HUES48 (cell line): Measurements from ENCODE around the gene HSPE1.
A peak's percentile ranks its signal among the peaks of the same experiment; 100 is the strongest.

Source experiments
- H3K27ac ChIP-seq: one replicate; pipeline ENCODE4 v1.7.0; 2013; ENCODE audit warnings: low read depth, low read length, inconsistent platforms
- H3K27me3 ChIP-seq: 2 replicates; pipeline ENCODE4 v1.6.1; 2013; ENCODE audit warnings: mild to moderate bottlenecking, low read length; ENCODE audit not compliant: control insufficient read depth, insufficient read depth
- H3K36me3 ChIP-seq: 2 replicates; pipeline ENCODE4 v1.6.1; 2013; ENCODE audit warnings: low read length; ENCODE audit not compliant: control insufficient read depth, insufficient read depth
- H3K4me1 ChIP-seq: 2 replicates; pipeline ENCODE4 v1.6.1; 2013; ENCODE audit warnings: mild to moderate bottlenecking, low read length; ENCODE audit not compliant: control insufficient read depth, insufficient read depth
- H3K4me3 ChIP-seq: 2 replicates; pipeline ENCODE4 v1.5.1; 2013; ENCODE audit warnings: mild to moderate bottlenecking, low read depth, low read length
- H3K9ac ChIP-seq: 2 replicates; pipeline ENCODE4 v1.6.1; 2013; ENCODE audit warnings: mild to moderate bottlenecking, low read depth, low read length, moderate library complexity
- H3K9me3 ChIP-seq: 2 replicates; pipeline ENCODE4 v1.6.1; 2013; ENCODE audit warnings: low read length; ENCODE audit not compliant: control insufficient read depth, insufficient read depth

Gene HSPE1

DNA sequence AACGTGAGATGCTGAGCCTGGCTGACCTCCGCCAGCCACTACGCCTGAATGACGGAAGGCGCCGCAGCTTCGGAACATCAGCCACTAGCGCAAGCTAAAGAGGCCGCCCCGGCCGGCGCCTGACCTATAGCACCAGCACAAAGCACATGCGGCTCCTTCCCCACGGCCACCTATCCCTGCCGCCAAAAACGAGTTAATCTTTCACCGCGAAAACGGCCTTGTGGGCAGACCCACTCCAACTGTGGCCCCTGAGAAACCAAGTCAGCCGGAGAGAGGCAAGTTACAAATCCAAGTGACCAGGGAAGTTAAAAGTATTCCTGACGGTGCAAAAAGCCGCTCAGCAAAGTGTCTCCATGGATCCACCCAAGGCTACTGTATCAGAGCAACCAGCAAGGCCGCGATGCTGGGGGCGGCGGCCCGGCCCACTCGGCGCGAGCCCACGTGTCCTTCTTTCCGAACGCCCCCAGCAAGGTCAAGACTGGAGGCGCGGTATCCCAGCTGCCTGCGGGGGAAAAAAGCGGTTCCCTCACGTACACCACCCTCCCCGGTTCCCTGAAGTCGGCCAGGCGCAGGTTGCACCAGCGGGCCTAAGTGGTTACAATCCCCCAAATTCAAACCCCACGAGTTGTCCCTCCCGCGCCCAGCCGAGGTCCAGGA lies 1.1 kb upstream of the HSPE1 start:
- H3K4me3 ChIP-seq = peak overlapping the region; percentile 88
- H3K9ac ChIP-seq = peak overlapping the region; percentile 93
- no peaks in the 10 kb centered on the region for H3K9me3 ChIP-seq
- peak overlapping the region; percentile 98 for H3K27ac ChIP-seq
- peaks cover 21% of the 10 kb centered on the region for H3K4me1 ChIP-seq
- H3K27me3 ChIP-seq = no peaks in the 10 kb centered on the region
- peaks cover 76% of the 10 kb centered on the region for H3K36me3 ChIP-seq

DNA sequence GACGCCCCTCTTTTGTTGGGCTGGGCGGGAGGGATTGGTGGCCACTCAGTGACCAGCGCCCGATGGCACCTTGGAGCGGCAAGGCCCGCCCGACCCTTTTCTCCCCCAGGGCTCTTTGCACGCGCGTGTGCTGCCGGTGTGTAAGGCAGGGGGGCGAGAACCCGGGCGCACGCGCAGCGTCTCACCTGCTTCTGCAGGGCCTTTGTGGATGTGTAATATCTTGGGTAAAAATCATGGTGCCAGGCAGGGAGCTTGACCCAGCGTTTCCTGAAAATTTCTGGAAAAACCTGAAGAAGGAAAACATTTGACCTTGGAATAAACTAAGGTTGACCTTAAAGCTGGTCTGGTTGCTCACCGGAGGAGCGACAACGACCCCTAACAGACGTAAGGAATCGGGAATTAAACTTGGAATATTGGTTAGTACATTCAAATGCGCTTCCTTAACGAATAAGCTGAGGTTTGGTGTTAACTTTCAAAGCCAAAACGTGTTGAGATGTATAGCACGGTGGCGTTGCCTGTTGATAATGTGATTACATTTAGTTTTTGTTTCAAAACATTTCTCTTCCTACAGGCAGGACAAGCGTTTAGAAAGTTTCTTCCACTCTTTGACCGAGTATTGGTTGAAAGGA lies 438 bp downstream of the HSPE1 start:
- Histone ChIP-seq H3K36me3 (peaks cover 69% of the 10 kb centered on the region), H3K9ac (peak overlapping the region; percentile 93), H3K4me1 (peaks cover 21% of the 10 kb centered on the region), H3K4me3 (peak overlapping the region; percentile 88), H3K9me3 (no peaks in the 10 kb centered on the region), H3K27ac (peak overlapping the region; percentile 98), H3K27me3 (no peaks in the 10 kb centered on the region)

DNA sequence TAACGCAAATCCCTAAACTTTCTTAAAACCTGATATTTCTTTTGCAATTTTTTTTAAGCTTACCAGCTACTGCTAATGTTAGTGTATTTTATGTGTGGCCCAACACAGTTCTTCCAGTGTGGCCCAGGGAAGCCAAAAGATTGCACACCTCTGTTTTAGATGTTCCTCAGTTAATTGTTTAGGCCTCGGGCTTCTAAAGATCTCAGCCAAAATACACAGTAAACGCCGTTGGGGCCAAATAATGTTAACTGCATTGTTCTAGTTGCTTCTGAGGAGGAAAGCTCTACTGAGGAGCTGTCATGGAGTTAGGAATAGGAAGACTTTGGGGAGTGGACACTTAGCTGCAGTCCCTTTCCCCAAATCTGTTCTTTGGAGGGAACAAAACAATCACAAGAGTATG lies 2.0 kb downstream of the HSPE1 start:
- Histone ChIP-seq H3K9ac (no peak overlapping the region), H3K9me3 (no peaks in the 10 kb centered on the region), H3K4me1 (peaks cover 17% of the 10 kb centered on the region), H3K4me3 (peak overlapping the region; percentile 88), H3K36me3 (peaks cover 57% of the 10 kb centered on the region), H3K27ac (no peak overlapping the region), H3K27me3 (no peaks in the 10 kb centered on the region)

DNA sequence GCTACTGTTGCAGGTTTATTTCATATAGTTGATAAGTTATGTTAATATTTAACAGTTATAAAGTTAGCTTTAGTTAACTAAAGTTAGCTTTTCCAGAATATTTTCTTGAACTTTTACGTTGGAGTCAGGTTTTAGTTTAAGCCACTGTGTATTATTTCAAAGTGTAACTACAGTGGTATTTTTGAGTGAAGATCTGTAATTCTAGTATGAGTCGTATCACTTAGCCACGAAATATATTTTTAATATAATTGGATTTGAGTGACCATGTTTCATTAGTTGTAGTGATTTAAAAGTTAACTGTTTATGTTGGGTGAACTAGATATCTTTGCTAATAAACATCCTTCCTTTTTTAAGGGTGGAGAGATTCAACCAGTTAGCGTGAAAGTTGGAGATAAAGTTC lies 2.5 kb downstream of the HSPE1 start:
- Histone ChIP-seq H3K9me3 (no peaks in the 10 kb centered on the region), H3K36me3 (peaks cover 52% of the 10 kb centered on the region), H3K4me1 (peaks cover 12% of the 10 kb centered on the region), H3K4me3 (peak overlapping the region; percentile 88), H3K27ac (no peak overlapping the region), H3K9ac (no peak overlapping the region), H3K27me3 (no peaks in the 10 kb centered on the region)

DNA sequence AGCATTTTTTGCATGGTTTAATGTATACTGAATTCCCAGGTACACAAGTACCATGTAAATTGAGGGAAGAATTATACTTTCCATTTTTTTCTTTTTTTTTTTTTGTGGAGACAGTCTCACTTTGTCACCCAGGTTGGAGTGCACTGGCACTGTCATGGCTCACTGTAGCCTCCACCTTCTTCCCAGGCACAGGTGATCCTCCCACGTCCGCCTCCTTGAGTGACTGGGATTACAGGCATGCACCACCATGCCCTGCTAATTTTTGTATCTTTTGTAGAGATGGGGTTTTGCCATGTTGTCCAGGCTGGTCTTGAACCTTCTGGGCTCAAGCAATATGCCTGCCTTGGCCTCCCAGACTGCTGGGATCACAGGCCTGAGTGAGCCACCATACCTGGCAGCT lies 3.8 kb downstream of the HSPE1 start:
- no peak overlapping the region for H3K4me3 ChIP-seq
- H3K36me3 ChIP-seq = peaks cover 41% of the 10 kb centered on the region
- no peaks in the 10 kb centered on the region for H3K9me3 ChIP-seq
- no peak overlapping the region for H3K9ac ChIP-seq
- H3K27me3 ChIP-seq = no peaks in the 10 kb centered on the region
- peaks cover 5% of the 10 kb centered on the region; the same call in 1 of the 2 replicates for H3K4me1 ChIP-seq
- peak overlapping the region; percentile 35 for H3K27ac ChIP-seq

DNA sequence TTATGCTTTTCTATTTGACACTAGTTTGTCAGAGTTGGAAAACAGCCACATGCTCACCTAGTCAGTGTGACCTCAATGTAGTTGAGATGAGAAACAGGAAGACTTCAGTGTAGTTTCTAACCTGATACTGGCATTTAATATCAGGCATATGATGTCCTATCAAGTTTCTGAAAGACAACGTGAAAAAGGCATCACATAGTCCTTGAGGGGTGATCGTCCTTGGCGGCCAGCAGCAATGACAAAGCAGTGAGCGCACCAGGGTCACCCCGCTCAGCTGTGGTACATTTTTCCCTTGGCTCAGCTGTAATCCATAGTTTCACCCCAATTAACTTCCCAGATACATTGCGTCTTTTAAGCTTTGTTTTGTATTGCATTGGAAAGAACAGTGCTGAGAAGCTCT lies 4.3 kb downstream of the HSPE1 start:
- H3K27ac ChIP-seq = no peak overlapping the region
- peaks cover 41% of the 10 kb centered on the region for H3K36me3 ChIP-seq
- H3K27me3 ChIP-seq = no peaks in the 10 kb centered on the region

DNA sequence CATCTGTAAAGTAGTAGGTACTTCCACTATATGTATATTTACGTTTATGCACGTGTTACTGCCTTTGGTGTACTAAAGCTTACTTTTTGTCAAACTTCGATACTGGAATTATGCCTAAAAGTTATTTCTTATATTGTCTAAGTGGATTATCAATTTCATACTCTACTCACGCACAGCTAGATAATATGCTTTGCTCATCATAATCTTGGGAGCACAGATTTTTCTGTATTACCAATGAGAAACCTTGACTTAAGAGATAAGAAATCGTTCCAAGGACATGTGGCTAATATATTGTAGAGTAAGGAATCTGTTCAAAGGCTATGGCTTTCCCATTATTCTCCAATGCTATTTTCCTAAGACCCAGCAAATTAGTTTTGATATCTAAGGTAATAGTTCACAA lies 6.5 kb downstream of the HSPE1 start:
- H3K9me3 ChIP-seq = no peaks in the 10 kb centered on the region
- H3K27me3 ChIP-seq = no peaks in the 10 kb centered on the region
- H3K4me1 ChIP-seq = peaks cover 5% of the 10 kb centered on the region; the same call in 1 of the 2 replicates
- peaks cover 36% of the 10 kb centered on the region for H3K36me3 ChIP-seq
- H3K9ac ChIP-seq = no peak overlapping the region
- H3K27ac ChIP-seq = no peak overlapping the region
- no peak overlapping the region for H3K4me3 ChIP-seq

More for the DNA sequence above, 4.3 kb downstream of the HSPE1 start:
- no peak overlapping the region for H3K4me3 ChIP-seq
- H3K9ac ChIP-seq = no peak overlapping the region
- H3K9me3 ChIP-seq = no peaks in the 10 kb centered on the region
- peaks cover 5% of the 10 kb centered on the region; the same call in 1 of the 2 replicates for H3K4me1 ChIP-seq

DNA sequence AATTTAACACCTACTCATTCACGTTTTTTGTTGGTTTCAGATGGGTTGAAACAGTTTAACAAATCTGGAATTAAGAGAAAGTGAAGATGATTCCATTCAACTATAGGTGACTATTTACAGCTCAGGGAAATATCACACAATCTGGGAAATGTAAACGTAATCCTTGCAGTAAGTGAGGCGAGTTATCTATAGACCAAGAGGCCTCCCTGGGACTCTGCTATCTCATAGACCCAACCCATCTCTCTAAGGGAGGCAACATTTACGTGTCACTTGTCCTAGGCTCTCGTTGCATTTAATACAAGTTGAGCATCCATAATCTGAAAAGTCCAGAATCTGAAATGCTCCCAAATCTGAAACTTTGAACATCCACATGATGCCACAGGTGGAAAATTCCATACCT lies 13.7 kb downstream of the HSPE1 start:
- Histone ChIP-seq H3K9me3 (no peaks in the 10 kb centered on the region), H3K4me3 (no peak overlapping the region), H3K9ac (no peak overlapping the region), H3K27me3 (no peaks in the 10 kb centered on the region), H3K36me3 (no peaks in the 10 kb centered on the region), H3K4me1 (peaks cover 14% of the 10 kb centered on the region), H3K27ac (no peak overlapping the region)

DNA sequence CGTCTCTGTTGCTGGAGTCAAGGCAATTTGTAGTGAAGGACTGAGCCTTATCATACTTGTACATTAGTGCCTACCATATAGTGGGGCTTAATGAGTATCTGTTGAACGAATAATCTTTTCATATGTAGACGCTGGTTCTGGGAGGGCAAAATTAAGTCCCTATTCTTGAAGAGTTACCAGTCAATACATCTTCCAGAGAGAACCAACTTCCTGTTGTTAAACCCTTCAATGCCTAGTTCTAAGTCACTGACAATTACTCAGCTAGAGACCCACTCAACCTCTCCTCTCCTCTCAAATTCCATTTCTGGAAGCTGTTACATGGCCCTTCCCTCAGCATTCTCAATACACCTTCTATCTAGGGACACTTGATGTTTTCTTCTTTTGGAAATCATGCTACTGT lies 14.6 kb downstream of the HSPE1 start:
- Histone ChIP-seq H3K9me3 (no peaks in the 10 kb centered on the region), H3K27ac (peak overlapping the region; percentile 85), H3K9ac (no peak overlapping the region), H3K27me3 (no peaks in the 10 kb centered on the region), H3K4me3 (peak overlapping the region; percentile 94), H3K36me3 (no peaks in the 10 kb centered on the region), H3K4me1 (peaks cover 14% of the 10 kb centered on the region)

DNA sequence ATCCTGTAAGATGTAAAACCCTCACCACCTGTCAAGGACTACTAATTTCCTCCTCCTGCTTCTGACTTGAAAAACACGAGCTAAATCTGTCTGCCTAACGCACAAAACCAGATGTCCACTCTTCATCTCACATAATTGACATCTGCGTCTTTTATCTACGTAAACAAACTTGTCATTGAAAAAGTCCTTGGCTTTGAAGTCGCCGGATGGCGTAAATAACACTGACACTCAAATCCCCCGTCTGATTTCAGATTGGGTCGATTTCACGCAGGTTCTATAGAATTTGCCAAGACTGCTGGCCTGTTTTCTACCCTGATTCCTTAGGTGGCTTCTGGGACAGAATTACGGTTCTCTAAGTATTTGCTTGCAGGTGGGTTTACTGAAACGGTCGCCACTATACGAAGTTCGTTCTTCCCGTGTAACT lies 15.1 kb downstream of the HSPE1 start:
- H3K27me3 ChIP-seq = no peaks in the 10 kb centered on the region
- H3K9ac ChIP-seq = peak overlapping the region; percentile 43
- H3K4me3 ChIP-seq = peak overlapping the region; percentile 94
- no peaks in the 10 kb centered on the region for H3K9me3 ChIP-seq
- peak overlapping the region; percentile 85 for H3K27ac ChIP-seq
- no peaks in the 10 kb centered on the region for H3K36me3 ChIP-seq
- peaks cover 14% of the 10 kb centered on the region for H3K4me1 ChIP-seq

DNA sequence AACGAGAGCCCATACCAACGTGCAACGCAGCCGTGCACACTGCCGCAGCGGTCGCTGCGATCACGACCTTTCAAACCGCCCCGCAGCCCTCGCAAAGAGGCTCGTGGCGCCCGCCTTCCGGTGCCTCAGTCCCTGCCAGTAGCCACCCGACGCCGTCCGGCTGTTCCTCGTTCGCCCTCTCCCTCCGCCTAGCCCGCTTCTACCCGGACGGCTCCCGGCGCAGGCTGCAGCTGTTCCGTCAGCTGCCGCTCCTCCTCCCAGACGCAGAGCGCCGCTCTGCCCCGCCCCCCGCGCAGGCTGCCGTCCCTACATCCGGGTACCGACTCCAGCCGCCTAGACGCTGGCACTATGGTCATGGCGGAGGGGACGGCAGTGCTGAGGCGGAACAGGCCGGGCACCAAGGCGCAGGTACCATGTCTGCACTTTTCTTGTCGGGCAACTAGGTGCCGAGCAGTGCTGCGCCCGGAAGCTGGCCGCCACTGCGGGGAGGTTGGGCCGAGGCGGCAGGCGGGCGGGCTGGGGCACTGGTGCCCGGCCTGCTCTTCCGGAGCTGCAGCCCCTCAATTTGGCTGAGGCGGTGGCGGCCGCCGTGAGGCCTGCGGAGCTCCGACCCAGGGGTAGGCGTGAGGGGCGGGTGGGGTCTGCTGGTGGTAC lies 15.7 kb downstream of the HSPE1 start, which contains the start of gene MOB4:
MOB4 (plus strand) TSS at position 328 of the 654 bp plus-strand sequence; CDS start at position 349, 21 bp downstream.
- Histone ChIP-seq H3K27me3 (no peaks in the 10 kb centered on the region), H3K36me3 (no peaks in the 10 kb centered on the region), H3K4me3 (peak within 1 kb of the TSS; percentile 94), H3K27ac (peak within 1 kb of the TSS; percentile 85), H3K9me3 (no peaks in the 10 kb centered on the region), H3K4me1 (peaks cover 14% of the 10 kb centered on the region), H3K9ac (peak within 1 kb of the TSS; percentile 86)
